Measurements from ENCODE around the gene LRRC32.
"Not testable (repeated sequence)": the region's sequence is repeated elsewhere in the genome, so short reads cannot be mapped to it uniquely, and the experiment has no call there.

DNA sequence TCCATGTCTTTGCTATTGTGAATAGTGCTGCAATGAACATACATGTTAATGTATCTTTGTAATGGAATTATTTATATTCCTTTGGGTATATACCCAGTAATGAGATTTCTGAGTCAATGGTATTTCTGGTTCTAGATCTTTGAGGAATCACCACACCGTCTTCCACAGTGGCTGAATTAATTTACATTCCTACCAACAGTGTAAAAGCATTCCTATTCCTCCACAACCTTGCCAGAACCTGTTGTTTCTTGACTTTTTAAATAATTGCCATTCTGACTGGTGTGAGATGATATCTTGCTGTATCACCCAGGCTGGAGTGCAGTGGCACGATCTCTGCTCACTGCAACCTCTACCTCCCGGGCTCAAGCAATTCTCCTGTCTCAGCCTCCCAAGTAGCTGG, 26.8 kb downstream of the LRRC32 start:
- TF ChIP-seq, protein P1, sequence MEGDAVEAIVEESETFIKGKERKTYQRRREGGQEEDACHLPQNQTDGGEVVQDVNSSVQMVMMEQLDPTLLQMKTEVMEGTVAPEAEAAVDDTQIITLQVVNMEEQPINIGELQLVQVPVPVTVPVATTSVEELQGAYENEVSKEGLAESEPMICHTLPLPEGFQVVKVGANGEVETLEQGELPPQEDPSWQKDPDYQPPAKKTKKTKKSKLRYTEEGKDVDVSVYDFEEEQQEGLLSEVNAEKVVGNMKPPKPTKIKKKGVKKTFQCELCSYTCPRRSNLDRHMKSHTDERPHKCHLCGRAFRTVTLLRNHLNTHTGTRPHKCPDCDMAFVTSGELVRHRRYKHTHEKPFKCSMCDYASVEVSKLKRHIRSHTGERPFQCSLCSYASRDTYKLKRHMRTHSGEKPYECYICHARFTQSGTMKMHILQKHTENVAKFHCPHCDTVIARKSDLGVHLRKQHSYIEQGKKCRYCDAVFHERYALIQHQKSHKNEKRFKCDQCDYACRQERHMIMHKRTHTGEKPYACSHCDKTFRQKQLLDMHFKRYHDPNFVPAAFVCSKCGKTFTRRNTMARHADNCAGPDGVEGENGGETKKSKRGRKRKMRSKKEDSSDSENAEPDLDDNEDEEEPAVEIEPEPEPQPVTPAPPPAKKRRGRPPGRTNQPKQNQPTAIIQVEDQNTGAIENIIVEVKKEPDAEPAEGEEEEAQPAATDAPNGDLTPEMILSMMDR (conservative IDR thresholded peaks at IDR 0.05; ENCODE audit: low read depth in 2 of 2) = not testable (repeated sequence)
- not testable (repeated sequence) for TF ChIP-seq EZH2 (IDR thresholded peaks at IDR 0.05; ENCODE audit: low read depth, unreplicated experiment); EZH2phosphoT487 (IDR thresholded peaks at IDR 0.05; ENCODE audit: unreplicated experiment); JUNB (IDR thresholded peaks at IDR 0.05; ENCODE audit: unreplicated experiment); POLR2AphosphoS5 (IDR thresholded peaks at IDR 0.05; ENCODE audit: low read depth); ZNF114 (CRISPR knock-in tag; IDR thresholded peaks at IDR 0.05); CREB1 (CRISPR knock-in tag; IDR thresholded peaks at IDR 0.05; ENCODE audit: low read depth); NANOG (IDR thresholded peaks at IDR 0.05; ENCODE audit: borderline replicate concordance); ZNF331 (CRISPR knock-in tag; IDR thresholded peaks at IDR 0.05; ENCODE audit: low read depth); STAT1 (IDR thresholded peaks at IDR 0.05; ENCODE audit: unreplicated experiment)
- TF ChIP-seq, protein P2, sequence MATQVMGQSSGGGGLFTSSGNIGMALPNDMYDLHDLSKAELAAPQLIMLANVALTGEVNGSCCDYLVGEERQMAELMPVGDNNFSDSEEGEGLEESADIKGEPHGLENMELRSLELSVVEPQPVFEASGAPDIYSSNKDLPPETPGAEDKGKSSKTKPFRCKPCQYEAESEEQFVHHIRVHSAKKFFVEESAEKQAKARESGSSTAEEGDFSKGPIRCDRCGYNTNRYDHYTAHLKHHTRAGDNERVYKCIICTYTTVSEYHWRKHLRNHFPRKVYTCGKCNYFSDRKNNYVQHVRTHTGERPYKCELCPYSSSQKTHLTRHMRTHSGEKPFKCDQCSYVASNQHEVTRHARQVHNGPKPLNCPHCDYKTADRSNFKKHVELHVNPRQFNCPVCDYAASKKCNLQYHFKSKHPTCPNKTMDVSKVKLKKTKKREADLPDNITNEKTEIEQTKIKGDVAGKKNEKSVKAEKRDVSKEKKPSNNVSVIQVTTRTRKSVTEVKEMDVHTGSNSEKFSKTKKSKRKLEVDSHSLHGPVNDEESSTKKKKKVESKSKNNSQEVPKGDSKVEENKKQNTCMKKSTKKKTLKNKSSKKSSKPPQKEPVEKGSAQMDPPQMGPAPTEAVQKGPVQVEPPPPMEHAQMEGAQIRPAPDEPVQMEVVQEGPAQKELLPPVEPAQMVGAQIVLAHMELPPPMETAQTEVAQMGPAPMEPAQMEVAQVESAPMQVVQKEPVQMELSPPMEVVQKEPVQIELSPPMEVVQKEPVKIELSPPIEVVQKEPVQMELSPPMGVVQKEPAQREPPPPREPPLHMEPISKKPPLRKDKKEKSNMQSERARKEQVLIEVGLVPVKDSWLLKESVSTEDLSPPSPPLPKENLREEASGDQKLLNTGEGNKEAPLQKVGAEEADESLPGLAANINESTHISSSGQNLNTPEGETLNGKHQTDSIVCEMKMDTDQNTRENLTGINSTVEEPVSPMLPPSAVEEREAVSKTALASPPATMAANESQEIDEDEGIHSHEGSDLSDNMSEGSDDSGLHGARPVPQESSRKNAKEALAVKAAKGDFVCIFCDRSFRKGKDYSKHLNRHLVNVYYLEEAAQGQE (IDR thresholded peaks at IDR 0.05; ENCODE audit: unreplicated experiment) = not testable (repeated sequence)
- TF ChIP-seq, protein P3, sequence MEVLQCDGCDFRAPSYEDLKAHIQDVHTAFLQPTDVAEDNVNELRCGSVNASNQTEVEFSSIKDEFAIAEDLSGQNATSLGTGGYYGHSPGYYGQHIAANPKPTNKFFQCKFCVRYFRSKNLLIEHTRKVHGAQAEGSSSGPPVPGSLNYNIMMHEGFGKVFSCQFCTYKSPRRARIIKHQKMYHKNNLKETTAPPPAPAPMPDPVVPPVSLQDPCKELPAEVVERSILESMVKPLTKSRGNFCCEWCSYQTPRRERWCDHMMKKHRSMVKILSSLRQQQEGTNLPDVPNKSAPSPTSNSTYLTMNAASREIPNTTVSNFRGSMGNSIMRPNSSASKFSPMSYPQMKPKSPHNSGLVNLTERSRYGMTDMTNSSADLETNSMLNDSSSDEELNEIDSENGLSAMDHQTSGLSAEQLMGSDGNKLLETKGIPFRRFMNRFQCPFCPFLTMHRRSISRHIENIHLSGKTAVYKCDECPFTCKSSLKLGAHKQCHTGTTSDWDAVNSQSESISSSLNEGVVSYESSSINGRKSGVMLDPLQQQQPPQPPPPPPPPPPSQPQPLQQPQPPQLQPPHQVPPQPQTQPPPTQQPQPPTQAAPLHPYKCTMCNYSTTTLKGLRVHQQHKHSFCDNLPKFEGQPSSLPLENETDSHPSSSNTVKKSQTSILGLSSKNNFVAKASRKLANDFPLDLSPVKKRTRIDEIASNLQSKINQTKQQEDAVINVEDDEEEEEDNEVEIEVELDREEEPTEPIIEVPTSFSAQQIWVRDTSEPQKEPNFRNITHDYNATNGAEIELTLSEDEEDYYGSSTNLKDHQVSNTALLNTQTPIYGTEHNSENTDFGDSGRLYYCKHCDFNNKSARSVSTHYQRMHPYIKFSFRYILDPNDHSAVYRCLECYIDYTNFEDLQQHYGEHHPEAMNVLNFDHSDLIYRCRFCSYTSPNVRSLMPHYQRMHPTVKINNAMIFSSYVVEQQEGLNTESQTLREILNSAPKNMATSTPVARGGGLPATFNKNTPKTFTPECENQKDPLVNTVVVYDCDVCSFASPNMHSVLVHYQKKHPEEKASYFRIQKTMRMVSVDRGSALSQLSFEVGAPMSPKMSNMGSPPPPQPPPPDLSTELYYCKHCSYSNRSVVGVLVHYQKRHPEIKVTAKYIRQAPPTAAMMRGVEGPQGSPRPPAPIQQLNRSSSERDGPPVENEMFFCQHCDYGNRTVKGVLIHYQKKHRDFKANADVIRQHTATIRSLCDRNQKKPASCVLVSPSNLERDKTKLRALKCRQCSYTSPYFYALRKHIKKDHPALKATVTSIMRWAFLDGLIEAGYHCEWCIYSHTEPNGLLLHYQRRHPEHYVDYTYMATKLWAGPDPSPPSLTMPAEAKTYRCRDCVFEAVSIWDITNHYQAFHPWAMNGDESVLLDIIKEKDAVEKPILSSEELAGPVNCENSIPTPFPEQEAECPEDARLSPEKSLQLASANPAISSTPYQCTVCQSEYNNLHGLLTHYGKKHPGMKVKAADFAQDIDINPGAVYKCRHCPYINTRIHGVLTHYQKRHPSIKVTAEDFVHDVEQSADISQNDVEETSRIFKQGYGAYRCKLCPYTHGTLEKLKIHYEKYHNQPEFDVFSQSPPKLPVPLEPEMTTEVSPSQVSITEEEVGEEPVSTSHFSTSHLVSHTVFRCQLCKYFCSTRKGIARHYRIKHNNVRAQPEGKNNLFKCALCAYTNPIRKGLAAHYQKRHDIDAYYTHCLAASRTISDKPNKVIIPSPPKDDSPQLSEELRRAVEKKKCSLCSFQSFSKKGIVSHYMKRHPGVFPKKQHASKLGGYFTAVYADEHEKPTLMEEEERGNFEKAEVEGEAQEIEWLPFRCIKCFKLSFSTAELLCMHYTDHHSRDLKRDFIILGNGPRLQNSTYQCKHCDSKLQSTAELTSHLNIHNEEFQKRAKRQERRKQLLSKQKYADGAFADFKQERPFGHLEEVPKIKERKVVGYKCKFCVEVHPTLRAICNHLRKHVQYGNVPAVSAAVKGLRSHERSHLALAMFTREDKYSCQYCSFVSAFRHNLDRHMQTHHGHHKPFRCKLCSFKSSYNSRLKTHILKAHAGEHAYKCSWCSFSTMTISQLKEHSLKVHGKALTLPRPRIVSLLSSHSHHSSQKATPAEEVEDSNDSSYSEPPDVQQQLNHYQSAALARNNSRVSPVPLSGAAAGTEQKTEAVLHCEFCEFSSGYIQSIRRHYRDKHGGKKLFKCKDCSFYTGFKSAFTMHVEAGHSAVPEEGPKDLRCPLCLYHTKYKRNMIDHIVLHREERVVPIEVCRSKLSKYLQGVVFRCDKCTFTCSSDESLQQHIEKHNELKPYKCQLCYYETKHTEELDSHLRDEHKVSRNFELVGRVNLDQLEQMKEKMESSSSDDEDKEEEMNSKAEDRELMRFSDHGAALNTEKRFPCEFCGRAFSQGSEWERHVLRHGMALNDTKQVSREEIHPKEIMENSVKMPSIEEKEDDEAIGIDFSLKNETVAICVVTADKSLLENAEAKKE (CRISPR knock-in tag; IDR thresholded peaks at IDR 0.05) = not testable (repeated sequence)
- TF ChIP-seq, protein P4, sequence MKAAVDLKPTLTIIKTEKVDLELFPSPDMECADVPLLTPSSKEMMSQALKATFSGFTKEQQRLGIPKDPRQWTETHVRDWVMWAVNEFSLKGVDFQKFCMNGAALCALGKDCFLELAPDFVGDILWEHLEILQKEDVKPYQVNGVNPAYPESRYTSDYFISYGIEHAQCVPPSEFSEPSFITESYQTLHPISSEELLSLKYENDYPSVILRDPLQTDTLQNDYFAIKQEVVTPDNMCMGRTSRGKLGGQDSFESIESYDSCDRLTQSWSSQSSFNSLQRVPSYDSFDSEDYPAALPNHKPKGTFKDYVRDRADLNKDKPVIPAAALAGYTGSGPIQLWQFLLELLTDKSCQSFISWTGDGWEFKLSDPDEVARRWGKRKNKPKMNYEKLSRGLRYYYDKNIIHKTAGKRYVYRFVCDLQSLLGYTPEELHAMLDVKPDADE (IDR thresholded peaks at IDR 0.05) = not testable (repeated sequence)
